CD4-positive, alpha-beta T cell treated with Interleukin-17A for 4 hours (primary cell): Measurements from ENCODE around the gene KCP.

ENCODE experiments used
- DNase-seq: peaks from one replicate; pipeline ENCODE4 v3.0.0-alpha.2; 2020; ENCODE audit warnings: mixed read lengths

KCP gene

DNA sequence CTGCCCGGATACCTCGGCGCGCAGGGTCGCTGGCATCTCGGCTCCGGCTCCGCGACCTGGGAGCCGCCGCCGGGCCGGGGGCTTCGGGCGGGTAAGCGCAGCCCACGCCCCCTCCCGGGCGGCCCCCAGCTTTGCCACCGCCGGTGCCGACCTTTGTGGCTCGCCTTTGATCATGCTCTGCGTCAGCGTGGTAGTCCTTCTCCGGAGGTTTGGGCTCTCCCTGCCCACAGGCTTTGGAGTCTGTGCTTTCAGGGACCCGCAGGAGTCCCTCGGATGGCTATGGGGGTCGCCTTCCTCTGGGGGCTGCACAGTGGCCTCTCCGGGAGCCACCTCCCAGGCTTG, 40.6 kb downstream of the KCP start:
- DNase-seq = peak; percentile 28

DNA sequence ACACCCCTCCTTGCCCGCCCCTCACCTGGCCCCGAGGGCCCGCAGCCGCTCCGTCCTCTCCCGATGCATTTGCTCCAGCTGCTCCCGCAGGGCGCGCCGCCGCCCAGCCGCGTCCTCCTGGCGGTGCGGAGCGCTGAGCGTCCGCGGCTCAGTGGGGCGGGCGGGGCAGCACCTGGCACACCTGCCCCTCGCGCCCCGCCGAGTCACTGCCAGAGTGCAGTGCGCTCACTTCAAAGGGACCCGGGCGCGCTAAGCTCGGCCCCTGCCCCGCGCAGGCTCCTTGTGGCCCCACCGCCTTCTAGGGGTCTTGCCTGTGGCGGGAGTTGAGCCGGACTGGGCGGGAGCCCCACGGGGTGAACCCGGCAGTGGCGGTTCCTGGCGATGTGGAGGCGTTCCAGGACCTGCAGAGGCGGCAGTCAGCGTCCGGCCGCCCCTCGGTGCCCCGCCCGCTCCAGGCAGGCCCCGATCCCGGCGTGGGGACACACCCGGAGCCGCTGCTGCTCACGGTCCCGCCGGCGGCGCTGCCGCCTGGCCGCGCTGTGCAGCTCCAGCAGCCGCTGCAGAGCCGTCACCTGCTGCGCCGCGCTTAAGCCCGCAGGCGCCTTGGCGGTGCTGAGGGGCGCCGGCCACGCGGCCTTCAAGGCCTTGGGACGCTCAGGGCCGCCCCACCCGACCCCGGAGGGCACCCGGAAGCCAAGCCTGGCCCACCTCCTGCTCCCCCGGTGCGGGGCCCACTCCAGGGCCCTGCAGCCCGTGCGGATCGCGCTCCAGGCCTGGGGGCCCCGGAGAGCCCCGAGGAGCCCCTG, 41.2 kb downstream of the KCP start:
- DNase-seq = peak; percentile 54

DNA sequence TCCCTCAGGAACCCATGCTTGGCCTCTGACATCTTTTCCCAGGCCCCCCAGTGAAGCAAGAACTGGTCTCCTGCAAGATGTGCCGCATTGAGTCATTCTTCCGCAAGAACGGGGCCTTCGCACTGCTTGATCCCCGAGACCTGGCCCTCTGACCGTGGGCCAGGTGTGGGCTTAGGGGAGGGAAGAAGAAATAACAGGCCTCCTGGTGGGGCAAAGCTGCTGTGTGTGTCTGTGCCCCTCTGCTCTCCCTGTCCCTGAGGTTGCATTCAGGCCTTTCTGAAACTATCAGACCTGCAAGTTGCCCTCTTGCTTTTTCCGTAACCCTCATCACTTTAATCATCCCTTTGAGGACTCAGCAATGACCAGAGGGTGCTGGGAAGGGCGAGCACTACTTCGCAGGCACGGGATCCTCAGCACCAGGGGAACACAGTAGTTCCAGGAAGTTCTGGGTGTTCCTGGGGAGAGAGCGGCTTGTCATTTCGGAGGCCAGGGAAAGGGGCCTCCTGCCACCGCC, 41.8 kb downstream of the KCP start:
- DNase-seq = no peak

DNA sequence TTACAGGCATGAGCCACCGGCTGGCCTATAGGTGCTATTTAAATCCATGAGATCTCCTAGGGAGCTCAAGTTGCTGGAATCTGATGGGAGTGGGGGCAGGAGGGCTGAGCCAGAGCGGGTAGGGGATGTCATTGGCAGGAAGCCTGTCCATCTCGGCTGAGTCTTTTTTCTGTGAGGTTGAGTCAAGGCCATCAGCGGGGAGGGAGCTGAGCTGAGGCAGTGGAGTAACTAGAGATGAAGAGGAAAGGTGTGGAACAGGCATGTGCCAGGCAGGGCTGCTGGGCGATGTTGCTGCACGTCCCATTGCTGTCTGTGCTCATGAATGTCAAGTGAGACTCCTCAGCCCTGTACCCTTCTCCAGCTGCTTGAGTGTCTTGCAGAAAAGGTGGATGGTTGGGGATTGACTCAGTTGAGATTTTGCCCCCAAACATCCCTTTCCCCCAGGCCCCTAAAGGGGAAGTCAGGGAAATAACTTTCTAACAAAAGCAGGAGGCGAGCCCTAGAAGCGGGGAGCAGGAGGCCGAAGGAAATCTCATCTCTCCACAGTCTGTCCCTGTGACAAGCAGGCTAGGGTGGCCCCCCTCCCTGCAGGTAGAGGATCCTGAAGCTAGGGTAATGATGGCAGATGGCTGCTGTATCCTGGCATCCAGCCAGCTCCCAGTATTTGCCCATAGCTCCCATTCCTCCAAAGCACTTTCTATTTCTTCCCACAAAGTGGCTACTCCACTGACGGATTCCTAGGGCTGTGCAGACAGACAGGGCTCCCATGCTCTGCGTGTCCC, 42.5 kb downstream of the KCP start:
- DNase-seq = no peak

DNA sequence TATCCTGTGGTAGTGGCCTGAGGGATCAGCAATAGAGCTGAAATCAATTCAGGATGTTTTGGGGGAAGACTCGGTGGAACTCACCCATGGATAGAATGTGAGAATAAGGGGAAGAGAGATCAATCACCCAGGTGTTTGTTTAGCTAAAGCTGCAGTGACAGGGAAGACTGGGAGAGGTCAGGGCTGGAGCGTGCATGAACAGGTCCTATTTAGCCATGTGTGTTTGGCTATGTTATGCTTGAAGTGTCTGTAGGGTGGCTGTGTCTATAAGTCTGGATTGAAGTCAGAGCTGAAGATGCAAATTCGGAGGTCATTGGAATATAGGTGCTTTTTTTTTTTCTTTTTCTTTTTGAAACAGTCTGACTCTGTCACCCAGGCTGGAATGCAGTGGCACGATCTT, 43.3 kb downstream of the KCP start:
- no peak for DNase-seq

DNA sequence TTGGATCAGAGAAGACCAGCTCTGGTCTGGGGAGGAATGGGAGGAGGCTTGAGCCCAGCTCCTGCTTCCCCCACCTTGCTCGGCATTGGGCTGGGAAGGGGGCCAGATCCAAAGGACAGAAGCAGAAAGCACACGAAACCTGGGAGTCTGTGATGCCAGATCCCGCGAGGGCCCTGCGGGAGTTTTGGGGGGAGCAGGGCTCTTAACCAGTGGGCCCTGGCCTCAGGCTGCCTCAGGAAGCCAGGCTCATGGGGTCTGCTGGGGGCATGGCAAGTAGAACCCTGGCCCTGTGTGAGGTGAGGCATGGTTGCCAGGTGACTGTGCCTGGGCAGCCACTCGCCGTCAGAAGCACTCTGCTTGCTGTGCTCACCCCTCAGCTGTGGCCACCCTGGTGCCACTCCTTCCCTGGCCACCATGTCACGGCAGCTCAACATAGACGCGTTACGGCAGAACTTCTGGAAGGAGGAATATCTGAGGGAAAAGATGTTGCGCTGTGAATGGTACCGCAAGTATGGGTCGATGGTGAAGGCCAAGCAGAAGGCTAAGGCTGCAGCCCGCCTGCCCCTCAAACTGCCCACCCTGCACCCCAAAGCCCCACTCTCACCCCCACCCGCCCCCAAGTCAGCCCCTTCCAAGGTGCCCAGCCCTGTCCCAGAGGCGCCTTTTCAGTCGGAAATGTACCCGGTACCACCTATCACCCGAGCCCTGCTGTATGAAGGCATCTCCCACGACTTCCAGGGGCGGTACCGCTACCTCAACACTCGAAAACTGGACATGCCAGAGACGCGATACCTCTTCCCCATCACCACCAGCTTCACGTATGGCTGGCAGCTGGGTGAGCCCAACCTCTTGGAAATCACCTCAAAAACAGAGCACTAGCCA, 44.3 kb downstream of the KCP start:
- no peak for DNase-seq

DNA sequence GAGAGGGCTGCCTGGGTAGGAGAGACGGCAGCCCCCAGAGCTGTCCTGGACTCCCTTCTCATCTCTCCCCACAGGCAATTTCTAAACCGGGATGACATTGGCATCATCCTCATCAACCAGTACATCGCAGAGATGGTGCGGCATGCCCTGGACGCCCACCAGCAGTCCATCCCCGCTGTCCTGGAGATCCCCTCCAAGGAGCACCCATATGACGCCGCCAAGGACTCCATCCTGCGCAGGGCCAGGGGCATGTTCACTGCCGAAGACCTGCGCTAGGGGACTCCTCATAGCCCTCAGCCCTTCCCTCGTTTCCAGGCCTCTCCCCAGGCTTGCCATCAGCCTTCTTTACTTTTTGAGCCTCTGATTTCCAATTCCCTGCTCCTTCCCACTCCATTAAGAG, 45.2 kb downstream of the KCP start:
- DNase-seq = no peak

DNA sequence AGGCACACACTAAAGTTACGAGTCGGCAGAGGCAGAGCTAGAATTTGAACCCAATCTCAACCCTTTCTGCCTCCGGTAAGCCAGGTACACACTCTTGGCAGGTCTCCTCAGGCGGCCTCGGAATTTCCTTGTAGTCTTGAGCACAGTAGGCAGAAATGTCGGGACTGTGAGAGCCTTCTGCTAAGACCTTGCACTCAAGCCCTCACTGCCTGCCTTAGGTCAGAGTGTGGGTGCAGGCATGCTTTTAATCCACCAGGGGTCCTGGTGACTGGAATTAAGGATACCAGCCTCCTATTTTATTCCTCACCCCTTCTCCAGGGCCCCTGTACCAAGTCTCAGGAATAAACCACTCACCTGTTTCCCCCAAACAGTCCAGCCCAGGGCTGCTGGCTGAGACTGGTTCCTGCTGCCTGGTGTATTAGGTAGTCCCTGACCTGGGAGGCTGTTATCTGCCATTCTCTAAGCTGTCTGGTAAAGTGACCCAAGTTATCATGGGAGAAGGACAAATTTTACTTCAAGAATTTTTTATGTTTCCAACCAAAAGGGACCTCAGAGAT, 47.0 kb downstream of the KCP start:
- peak; percentile 39 for DNase-seq

DNA sequence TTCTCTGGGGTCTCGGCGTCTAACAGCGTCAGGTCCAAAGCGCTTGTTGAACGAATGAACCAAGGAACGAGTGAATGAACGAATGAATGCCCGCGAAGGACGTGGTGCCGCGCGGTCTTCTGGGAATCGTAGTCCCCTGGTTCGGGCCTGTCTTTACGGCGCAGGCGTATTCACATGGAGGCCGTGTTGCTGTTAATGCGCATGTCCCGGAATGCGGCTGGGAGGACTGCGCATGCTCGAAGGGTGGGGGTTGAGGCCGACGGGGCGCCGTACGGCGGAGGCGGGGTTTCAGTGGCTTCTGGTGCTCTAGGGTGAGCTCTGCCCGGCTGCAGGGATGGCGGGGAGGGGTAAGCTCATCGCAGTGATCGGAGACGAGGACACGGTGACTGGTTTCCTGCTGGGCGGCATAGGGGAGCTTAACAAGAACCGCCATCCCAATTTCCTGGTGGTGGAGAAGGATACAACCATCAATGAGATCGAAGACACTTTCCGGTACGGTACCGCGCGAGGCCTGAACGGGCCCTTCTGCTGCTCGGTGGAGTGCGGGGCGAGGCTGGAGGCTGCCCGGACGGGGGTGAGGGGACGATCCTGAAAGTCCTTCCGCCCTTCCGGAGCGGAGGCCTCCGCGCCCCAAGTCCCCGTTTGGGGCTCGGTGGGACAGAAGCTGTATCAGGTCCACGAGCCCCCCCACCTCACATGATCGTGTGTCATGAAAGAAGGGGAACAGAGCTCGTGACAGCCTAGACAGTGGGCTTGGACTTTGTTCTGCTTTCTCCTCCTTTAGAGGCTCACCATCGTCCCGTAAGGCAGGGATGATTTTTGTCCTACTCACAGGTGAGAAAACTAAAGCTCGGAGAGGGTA, 47.7 kb downstream of the KCP start, which contains the start of gene ATP6V1F:
TSS of gene ATP6V1F (plus strand) at position 286 of the 862 bp plus-strand sequence. CDS start at position 335, 49 bp downstream.
- peak; percentile 100 for DNase-seq

DNA sequence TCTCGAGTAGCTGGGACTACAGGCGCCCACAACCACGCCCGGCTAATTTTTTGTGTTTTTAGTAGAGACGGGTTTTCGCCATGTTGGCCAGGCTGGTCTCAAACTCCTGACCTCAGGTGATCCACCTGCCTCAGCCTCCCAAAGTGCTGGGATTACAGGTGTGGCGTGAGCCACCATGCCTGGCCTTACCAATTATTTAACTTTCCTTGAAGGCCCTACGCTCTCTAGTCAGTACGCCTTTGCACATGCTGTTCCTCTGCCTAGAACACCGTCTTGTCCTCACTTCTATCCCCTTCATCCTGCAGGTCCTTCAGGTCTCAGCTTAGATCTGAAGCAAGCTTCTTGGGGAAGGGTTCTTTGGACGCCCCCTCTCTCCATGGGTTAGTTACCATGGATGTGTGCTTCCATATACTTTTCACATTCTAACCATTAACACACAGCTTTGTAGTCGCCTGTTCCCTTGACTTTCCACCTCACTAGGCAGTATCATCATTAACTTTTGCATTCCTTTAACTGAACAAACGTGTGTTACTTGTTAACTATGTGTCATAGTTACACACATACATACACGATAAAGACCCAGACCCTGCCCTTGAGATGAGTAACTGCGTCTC, 48.4 kb downstream of the KCP start:
- DNase-seq = no peak

DNA sequence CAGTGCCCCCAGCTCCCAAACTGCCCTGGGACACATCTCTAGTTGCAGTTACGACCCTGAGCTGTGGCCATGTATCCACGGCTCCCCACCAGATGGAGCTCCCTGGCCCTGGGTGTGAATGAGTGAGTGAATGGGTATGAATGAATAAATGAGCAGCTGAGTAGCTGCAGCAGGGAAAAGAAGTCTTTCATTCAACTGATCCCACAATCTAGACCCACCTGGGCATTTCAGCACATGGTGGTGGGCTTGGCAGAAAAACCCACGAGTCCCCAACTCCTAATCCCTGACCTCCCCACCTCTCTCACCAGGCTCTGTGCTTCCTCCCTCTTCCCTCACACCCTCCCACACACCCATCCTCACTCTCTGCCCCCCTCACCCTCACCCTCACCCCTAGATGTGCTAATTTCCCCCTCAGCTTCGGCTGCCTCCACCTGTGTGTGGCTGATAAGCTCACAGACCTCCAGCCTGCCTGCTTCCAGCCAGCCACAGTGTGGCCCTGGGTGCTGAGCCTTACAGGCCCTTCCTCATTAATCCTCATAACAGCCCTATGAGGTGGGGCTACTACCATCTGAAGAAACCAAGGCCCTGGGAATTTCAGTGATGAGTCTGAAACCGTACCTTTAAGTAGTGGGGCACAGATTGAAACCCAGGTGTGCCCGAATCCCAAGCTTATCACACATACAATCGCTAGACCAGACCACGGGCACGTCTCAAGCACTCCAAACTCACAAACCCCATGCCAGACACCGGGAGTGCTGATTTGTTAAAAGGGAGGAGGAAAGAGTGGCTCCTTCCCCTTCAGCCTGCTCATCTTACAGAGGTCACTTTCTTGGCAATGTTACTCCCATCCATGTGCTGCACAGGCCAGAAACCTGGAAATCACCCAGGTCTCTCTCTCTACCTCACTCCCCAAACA, 50.1 kb downstream of the KCP start:
- DNase-seq = no peak

DNA sequence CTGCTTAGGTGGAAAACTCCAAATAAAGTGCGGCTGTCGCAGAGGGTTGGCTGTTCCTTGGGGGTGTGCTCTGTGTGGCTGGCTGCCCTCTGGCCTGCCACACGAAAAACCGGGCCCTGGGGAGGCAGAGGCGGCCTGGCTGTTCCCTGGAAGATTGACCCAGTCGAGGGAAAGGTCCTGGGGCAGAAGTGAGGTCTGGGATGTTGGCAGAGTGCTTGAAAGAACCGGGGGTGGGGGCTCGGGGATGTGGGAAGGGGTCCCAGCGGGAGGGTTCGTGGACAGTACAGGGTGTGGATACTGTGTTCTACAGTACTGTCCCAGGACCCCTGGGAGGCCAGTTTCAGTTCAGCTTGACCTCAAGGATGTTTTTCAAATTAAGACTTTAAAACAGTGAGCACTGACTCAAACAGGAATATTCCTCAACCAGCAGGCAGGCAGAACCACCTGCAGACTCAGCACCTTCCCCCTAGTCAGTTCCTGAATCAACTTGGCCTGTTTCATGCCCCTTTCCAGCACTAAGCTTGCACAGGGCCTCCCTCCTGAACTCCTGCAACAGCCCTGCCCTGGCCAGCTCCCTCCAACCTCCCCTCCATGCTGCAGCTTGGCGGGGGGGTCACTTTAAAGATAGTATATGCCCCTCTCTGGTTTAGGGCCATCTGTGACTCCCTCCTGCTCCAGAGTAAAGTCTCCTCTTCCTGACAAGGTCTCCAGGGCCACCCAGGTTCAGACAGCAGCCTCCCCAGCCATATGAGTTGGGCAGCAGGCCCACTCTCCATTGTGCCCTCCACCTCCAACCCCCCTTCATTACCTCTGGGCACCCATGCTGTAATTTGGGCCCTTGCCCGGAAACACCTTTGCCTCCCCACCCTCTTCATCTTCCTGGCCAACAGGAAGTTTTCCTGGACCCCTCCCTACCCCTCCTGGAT, 51.0 kb downstream of the KCP start:
- DNase-seq = no peak

DNA sequence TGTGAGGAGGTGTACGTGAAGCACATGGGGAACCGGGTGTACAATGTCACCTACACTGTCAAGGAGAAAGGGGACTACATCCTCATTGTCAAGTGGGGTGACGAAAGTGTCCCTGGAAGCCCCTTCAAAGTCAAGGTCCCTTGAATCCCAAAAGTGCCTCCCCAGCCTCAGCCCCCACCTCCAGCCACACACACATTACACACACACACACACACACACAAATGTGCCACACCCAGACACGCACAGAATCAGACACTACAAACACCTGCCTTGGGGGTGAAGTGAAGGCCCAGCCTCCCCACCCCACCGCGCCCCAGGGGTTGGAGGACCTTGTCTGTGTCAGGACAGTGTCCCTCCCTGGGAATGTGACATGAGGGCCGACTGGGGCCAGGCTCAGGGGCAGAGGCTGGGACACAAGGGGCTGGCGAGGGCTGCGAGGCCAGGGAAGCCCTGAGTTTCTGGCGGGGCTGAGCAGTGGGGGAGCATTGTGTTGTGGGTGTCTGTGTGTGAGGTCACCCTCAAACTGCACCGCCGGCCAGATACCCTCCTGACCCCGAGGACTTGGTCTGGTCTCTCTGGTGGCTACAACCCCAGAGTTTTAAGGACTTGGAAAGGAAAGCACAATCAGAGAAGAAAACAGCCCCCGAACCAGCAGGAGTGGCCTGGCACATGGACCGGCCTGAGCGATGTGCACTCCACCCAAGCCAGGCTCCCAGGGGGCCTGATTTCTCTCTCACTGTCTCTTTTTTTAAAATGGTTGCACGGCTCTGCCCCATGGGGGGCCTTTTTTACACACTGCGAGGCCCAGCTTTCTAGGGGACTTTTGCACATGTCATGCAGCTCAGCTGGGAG, 51.9 kb downstream of the KCP start:
- no peak for DNase-seq

DNA sequence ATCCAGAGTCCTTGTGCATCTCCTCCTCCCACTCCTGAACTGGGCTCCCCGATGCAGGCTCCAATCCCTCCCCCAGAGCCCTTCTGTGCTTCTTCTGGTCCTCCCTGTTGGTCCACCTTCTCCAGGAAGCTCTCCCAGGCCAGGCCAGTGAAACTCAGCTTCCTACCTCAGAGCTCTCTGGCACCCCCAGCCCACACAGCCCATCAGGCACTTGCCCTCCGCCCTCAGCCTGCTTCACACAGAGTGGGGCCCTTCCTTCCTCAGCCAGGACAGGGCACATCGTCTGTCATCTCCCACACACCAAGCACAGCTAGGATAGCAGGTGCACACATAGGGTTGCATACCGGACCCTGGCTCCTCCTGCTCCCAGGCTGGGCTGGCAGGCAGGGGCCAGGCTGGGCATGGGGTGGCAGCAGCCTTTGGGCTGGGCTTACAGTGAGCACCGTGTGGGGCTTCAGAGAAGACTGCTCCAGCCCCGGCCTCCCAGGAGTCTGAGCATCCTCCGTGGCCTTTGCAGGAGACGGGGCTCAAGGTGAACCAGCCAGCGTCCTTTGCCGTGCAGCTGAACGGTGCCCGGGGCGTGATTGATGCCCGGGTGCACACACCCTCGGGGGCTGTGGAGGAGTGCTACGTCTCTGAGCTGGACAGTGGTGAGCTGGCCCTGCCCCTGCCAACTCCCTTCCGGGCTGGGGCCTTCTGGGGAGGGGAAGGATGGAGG, 54.3 kb downstream of the KCP start:
- DNase-seq = no peak

DNA sequence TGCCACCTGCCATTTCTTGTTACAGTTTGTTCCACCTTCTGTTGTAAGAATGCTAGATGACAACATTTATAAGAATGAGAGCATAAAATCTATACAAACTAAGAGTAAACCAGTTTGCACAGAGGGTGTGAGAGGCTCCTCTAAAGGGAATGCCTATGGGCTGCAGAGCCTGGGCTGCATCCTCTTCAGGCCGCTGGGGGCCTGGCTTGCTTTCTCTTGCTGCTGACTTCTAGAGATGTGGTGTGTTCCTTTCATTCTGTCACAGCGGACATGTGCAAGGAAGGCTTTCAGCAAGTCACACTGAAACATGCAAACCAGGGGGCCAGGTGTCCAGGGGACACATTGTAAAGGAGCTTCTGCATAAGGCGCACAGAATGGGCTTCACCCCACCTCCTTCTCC, 55.0 kb downstream of the KCP start:
- no peak for DNase-seq

DNA sequence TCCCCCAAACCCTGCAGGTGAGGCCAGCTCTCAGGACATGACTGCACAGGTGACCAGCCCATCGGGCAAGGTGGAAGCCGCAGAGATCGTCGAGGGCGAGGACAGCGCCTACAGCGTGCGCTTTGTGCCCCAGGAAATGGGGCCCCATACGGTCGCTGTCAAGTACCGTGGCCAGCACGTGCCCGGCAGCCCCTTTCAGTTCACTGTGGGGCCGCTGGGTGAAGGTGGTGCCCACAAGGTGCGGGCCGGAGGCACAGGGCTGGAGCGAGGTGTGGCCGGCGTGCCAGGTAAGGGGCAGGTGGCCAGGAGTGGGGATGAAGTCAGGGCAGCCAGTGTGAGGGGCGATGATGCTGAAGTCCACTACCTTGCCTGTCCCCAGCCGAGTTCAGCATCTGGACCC, 56.1 kb downstream of the KCP start:
- DNase-seq = no peak

DNA sequence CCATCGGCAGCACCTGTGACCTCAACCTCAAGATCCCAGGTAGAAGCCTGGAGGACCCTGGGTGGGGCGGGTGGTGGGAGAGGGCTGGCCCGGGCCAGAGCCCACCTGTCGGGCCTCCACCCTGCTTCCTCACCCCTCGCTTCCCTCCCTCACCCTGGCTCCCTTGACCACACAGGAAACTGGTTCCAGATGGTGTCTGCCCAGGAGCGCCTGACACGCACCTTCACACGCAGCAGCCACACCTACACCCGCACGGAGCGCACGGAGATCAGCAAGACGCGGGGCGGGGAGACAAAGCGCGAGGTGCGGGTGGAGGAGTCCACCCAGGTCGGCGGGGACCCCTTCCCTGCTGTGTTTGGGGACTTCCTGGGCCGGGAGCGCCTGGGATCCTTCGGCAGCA, 56.7 kb downstream of the KCP start:
- no peak for DNase-seq
